Measurements from ENCODE around the gene SHMT1.
"Not testable (repeated sequence)": the region's sequence is repeated elsewhere in the genome, so short reads cannot be mapped to it uniquely, and the experiment has no call there.

The SHMT1 gene

DNA sequence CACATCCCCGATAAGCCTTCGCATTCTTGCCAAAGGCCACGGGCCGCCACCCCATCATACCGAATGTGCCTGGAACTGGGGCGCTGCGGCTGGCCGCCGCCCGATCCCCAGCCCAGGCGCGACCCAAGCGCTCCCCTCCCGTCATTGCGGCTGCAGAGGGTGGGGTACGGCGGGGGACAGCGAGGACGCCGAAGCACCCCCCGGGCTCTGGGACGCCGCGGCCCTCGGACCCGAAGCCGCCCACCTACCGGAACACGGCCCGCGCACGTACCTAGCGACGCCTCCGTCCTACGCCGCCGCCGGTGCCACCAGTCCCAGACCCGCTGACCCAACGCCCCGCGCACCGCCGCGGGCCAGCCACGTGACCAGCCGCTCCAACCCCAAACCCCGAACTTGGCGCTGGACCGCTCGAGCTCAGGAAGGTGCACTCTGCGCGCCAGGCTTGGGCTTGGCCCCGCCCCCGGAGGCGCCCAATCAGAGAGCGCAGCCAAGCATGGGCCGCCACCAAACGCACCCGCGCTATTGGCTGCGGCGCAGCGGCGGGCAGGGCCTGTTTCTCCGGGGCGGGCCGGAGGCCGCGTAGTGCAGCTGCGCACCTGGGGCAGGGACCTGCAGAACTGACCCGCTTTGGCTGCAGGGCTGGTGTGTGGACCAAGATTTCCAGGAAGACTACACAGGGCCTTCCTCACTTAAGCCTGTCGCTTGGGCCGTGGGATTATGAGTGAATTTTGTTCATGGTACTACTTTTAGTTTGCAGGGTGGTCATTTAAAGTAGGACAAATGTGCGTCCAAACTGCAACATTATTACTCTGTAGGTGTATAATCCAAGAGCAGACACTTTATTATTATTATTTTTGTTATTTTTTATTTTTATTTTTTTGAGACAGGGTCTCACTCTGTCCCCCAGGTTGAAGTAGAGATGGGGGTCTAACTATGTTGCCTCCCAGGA, at the start of gene SHMT1:
Gene SHMT1 (minus strand): TSS at position 450 of the 949 bp plus-strand sequence. CDS start 7,569 bp downstream, outside the sequence.
- peak; percentile 95 for DNase-seq

DNA sequence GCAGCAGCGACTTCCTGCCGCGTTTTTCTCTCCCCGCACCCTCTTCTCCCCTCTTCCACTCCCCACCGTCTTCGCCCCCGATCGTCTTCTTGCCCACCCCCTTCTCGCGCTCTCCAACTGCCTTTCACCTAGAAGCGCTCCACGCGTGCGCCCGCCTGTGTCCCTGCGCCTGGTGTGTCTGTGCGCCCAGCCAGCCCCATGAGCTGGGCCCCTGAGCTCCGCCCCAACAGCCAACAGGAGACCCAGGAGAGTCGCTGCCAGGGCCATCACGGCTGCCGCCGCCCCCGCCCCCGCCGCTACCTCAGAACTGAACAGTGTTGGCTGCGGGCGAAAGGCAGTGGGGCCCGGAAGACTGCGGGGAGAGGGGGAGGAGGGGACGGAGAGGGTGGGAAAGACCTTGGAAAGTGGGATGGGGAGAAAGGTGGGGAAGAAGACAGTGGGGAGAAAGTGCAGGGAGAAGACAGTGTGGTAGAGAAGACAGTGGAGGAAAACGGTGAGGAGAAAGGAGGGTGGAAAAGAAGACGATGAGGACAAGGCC, 48.7 kb upstream of the SHMT1 start:
- DNase-seq: not testable (repeated sequence)

DNA sequence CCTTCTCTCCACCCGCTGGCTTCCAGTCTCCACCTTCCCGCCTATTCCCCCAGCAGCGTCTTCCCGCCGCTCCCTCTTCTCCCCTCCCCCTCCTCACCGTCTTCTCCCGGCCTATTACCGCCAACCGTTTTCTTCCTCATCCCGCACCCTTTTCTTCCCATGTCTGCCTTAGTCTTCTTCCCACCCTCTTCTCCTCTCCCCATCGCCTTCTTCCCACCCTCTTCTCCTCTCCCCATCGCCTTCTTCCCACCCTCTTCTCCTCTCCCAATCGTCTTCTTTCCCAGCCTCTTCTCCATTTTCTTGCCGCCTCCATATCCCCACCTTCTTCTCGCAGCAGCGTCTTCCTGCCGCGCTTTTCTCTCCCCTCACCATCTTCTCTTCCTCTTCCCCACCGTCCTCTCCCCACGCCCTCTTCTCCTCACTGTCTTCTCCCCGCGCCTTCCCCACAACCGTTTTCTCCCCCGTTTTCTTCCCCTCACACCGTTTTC, 48.1 kb upstream of the SHMT1 start:
- peak; percentile 39 for DNase-seq

DNA sequence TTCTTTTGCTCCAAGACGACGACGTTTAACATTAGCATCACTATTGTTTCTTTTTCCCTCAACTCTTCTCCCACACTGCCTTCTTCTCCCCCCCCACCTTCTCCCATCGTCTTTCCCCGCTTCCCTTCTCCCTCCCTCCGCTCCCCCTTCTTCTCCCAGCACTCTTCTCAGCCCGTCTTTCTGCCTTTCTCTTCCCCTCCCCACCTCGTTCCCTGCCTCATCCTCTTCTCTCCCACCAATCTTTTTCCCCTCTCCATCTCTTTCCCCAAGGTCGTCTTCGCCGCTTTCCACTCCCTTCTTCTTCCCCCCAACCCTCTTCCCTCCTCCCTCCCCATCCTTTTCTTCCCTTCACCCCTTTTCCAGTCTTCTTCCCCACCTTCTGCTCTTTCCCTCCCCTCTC, 47.4 kb upstream of the SHMT1 start:
- not testable (repeated sequence) for DNase-seq

DNA sequence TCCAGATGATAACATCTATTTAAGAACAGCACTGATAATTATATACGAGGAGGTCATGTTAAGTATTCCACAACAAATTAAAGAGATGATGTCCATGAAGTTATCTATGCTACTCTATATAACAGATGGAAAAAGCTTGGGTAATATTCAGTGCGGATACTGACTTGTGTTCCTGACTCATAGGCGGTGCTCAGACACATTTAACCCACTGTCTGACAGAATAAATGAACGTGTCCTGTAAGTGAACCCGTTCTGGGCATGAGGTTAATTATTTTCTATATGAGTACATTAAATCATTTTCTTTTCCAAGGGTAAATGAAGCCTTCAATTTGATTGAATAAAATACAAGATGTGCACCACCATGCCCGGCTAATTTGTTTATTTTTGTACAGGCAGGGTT, 46.0 kb upstream of the SHMT1 start:
- DNase-seq: not testable (repeated sequence)

DNA sequence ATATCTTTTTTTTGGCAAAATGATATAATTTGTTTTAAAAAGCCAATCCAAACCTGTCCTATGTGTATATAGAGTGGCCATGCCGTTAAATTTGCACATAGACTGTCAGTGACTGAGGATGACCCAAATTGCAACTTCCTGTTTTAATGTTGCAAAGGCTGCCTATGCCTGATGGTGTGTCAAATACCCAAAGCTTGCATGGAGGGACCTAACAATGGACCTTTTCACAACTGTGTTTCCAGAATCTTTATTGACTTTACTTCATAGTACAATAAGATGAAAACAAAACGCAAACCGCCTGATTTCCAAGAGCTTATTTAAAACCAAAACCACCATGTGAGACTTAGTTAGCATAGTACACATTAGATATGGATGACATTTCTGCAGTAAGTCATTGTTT, 45.6 kb upstream of the SHMT1 start:
- DNase-seq: not testable (repeated sequence)

DNA sequence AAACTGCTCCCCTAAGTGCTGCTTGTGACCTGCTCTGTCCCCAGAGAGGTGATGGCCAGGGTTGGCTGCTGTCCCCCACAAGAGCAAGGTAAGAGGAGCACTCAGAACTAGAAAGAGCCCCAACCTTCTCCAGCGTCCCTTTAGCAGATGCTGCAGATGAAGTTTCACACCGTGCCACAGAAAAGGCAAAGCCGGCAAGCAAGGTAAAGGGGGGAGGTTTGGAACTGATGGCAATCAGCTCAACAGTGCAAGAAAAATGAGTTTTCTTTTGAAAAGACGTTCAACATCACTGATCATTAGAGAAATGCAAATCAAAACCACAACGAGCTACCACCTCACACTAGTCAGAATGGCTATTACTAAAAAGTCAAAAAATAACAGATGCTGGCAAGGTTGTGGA, 40.3 kb upstream of the SHMT1 start:
- DNase-seq: not testable (repeated sequence)

DNA sequence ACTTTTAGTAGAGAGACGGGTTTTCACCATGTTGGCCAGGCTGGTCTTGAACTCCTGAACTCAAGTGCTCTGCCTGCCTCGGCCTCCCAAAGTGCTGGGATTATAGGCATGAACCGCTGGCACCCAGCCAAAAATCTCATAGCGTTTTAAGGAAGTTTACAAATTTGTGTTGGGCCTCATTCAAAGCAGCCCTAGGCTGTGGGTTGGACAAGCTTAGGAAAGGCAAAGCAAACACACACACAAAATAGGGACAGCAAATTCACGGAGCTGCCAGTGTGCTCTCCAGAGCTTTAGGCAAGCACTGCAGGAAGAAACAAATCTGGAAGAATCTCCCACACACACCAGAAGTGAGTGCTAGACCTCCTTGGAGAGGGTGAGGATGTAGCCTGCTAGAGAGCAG, 39.8 kb upstream of the SHMT1 start:
- not testable (repeated sequence) for DNase-seq

DNA sequence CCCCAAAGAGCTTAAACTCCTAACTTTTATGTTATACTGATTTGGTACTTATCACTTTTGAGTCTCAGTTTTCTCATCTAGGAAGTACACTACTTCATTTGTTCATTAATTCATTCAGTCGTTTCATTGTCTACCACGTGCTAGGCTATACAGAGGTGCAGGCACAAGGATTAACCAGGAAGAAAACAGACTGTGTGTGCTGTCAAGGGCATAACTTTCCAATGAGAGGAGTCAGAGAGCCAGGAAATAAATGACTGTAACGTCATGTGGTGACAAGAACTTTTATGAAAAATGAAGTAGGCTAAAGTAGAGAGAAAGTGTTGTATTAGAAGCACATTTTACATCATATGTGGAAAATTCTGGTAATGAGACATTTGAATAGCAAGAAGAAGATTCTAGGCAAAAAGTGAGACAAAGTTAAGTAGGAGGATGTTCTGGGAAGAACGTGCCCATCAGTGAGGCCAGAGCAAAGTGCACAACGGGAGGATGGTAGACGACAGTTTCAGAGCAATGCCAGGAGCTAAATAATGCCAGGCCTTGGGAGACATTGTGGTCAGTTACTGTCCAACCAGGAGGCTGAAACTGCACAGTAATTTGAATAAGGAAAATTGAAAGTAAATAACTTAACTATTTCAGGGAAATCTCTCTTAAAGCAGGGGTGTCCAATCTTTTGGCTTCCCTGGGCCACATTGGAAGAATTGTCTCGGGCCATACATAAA, 38.7 kb upstream of the SHMT1 start:
- not testable (repeated sequence) for DNase-seq

DNA sequence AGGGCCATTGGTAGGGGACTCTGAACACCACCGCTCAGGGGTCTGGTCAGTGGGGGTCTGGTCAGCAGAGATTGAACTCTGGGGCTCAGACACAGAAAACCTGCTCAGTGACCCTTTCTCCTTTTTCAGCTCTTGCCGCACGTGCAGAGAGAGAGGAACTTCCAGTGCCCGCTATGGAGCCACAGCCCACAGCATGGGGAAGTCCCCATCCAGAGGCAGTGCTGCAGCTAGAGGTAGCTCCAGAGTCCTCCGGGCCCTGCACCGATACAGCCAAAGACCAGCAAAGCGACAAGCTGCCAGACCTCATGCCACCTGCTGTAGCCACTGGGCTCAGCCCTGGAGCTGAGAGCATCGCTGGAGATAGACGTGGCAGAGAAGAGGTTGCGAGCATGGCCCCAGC, 25.4 kb upstream of the SHMT1 start:
- DNase-seq: not testable (repeated sequence)

DNA sequence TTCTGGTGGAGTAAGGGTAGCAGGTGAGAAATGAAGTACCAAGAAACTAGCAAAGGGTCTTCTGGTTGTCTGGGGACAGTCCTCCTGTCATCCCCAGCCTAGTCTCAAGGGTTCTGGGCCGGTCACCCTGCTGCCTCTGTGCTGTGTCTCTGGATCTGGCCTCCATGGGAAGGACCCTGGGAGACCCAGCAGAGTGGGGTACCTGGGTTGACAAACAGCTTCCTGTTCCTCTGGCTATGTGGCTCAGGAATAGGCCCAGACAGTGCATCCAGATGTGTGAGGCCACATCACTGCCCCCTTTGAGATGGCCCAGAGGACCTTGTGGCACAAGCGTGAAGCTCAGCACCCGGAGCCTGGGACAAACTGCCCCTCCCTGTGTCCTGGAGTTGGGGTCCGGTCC, 24.9 kb upstream of the SHMT1 start:
- DNase-seq: not testable (repeated sequence)

DNA sequence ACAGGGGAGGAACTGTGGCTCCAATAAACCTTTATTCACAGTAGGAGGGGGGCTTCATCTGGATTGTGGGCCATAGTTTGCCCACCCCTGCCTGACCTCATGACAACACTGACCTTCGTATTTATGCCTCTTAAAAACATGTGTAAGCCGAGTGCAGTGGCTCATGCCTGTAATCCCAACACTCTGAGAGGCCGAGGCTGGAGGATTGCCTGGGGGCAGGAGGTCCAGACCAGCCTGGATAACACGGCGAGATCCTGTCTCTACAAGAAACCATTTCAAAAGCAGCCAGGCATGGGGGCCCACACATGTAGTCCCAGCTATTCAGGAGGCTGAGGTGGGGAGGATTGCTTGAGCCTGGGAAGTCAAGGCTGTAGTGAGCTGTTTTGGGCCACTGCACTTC, 24.2 kb upstream of the SHMT1 start:
- DNase-seq: not testable (repeated sequence)

DNA sequence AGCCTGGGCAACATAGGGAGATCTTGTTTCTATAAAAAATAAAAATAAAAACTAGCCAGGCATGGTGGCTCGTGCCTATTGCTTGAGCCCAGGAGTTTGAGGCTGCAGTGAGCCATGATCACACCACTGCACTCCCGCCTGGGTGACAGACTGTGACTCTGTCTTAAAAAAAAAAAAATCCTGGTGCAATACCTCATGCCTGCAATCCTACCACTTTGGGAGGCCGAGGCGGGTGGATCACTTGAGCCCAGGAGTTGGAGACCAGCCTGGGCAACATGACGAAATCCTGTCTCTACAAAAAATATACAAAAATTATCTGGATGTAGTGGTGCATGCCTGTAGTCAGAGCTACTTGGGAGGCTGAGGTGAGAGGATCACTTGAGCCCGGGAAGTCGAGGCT, 20.9 kb upstream of the SHMT1 start:
- not testable (repeated sequence) for DNase-seq

DNA sequence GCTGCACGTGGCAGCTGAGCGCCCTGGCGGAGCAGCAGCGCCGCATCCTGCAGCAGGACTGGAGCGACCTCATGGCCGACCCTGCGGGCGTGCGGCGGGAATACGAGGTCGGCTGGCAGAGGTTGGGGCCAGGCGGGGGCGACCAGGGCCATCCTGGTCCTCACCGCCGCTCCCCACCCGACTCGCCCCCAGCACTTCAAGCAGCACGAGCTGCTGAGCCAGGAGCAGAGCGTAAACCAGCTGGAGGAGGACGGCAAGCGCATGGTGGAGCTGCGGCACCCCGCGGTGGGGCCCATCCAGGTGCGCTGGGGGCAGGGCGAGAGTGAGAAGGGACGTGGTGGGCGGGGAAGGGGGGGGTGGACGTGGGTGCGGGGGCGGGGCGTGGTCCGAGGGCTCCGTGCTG, 19.7 kb upstream of the SHMT1 start:
- DNase-seq: peak; percentile 15

DNA sequence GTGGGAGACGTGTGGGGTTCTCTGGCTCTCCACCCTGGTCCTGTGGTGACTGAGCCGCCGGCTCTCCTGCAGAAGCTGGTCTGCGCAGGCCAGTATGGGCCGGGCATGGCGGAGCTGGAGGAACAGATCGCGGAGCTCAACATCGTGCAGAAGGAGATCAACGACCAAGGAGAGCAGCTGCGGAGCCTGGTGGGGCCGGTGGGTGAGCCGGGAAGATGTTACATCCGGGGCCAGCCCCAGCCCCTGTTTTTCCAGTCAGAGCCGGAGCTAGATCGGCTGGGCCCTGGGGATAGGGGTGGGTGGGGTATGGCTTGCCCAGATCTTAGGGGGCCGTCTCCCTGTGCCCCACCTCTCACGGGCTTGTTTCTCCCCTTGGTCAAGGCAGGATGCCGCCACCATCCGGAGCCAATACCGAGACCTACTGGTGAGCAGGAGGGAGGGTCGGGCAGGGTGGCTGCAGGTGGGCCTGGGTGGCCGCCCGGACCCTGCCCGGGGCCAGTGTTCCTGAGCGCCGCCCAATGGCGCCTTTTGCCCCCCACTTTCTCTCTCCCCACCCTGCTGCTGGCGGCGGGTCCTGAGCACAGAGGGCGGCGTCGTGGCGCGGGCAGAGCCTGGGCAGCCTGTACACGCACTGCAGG, 19.2 kb upstream of the SHMT1 start:
- DNase-seq: no peak

DNA sequence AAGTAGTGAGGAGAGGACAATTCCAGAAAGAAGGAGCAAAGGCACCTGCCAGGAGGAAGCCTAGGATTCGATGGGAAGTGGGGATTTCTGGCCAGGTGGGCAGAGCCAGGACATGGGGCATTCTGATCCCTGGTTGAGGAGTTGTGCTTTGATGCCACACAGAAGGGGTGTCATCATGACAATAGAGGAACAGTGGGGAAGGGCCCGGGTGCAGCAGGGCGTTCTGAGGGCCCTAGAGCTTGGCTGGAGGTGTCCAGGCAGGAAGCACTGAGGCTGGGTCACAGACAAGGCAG, 18.5 kb upstream of the SHMT1 start:
- no peak for DNase-seq

DNA sequence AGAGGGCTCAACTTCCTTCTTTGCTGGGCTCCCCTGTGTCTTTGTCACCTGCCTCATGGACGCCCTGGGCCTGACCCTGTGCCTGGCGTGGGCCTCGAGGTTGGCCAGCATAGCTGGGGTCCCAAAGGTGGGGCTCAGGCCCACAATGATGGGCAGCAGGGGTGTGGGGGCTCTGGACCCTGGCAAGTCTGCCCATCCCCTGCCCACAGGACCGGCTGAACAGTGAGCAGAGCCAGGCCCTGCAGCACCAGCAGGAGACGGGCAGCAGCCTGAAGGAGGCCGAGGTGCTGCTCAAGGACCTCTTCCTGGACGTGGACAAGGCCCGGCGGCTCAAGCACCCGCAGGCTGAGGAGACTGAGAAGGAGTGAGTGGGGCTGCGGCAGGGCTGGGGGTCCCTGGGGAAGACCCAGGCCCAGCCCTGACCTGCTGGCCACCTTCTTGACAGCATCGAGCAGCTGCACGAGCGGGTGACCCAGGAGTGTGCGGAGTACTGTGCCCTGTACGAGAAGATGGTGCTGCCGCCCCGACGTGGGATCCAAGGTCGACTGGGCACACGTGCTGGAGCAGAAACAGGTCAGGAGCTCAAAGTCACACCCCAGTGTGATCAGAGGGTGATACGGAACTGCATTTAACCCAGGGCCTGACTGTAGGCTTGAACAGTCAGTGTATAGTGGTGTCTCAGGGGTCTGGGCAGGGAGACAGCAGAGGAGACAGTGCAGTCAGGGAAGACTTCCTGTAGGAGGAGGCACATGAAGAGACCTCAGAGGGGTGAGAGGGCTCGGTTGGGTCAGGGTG, 18.0 kb upstream of the SHMT1 start:
- no peak for DNase-seq

DNA sequence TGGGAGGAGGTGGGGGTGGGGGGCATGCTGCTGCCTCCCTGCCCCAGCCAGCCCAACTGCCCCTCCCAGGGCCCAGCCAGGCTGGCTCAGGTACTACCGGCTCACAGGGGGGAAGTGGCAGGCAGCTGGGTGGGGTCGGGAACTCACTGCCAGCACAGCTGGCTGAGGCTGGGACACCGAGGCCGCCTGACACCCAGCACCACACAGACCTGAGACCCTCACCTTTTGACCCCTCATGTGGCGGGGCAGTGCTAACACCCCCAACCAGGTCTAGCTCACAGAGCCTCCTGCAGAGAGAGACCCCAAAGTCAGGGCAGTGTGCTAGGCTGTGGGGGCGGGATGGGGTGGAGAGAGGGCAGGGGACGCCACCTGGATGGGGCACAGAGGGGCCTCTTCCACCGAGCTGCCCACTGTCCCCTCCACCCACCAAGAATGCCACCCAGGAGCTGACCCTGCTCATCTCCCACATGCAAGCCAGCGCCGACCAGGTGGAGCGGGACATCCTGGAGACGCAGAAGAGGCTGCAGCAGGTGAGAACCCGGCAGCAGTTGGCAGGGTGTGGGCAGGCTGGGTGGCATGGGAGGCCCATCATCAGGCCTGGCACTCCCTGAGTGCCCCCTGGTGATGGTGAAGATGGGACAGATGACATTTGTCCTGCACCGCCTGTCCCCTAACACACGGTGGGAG, 17.3 kb upstream of the SHMT1 start:
- no peak for DNase-seq

DNA sequence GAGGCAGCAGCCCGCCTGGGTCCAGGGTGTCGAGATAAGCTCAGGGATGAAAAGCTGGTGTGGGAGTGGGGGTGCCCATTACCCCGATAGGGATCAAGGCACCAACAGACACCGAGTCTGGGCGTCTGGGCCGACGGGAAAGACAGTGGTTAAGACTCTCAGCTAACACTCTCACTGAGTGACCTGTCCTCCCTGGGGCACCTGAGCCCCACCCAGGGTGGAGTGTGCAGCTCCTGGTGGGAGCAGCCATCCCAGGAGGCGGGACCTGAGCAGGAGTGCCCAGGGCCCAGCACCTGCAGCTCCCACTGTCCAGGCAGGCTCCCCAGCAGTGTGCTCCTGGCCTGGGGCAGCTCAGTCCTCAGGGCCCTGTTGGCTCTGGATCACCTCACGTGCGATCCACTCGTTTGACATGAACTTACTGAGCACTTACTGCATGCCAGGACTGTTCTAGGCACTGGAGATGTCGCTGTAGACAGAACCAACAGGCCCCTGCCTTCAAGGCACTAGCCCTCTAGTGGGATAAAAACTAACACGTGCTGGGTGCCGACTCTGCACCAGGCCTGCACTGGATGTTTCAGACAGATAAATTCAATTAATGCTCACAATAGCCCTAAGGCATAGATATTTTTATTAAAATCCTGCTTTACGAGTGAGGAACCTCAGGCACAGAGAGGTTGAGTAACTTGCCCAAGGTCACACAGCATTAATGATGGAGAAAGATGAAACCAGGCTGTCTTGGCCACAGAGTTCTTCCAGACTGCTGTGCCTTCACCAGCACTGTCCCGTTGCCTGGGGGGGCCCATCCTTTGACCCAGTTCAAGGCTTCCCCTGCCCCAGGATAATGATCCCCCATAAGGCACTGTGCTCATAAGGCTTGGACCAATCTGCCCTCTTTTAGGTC, 16.1 kb upstream of the SHMT1 start:
- no peak for DNase-seq

DNA sequence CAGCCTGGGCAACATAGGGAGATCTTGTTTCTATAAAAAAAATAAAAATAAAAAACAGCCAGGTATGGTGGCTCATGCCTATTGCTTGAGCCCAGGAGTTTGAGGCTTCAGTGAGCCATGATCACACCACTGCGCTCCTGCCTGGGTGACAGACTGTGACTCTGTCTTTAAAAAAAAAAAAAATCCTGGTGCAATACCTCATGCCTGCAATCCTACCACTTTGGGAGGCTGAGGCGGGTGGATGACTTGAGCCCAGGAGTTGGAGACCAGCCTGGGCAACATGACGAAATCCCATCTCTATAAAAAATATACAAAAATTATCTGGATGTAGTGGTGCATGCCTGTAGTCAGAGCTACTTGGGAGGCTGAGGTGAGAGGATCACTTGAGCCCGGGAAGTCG, 15.3 kb upstream of the SHMT1 start:
- DNase-seq: not testable (repeated sequence)

DNA sequence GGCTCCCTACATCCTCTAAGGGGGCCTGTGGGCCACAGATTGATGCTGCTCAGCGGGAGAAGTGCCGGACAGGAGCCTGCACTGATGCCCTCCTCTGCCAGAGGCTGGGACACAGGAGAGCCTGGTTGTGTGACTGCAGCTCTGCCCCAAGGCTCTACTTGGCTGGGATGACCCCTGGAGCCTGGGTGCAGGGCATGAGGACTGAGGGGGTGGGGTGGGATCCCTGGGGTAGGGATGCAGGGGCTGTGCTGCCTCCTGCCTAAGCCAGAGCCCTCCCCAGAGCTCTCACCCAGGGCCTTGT, 14.8 kb upstream of the SHMT1 start:
- no peak for DNase-seq
